Activated CD4-positive, CD25-positive, alpha-beta regulatory T cell treated with anti-CD3 and anti-CD28 coated beads, Interleukin-2, amount 50 U/mL, for 24 hours (primary cell): Measurements from ENCODE around the gene PPM1A.
A peak's percentile ranks its signal among the peaks of the same experiment; 100 is the strongest.

Experiments used
- ATAC-seq, 2 donors: fragments of 150-1000 bp; cut with Tn5 transposase; one replicate each; pipeline ENCODE4 v1.10.0; 2021; ENCODE audit warnings: mild to moderate bottlenecking in 1 of 2, moderate library complexity in 1 of 2

PPM1A gene

DNA sequence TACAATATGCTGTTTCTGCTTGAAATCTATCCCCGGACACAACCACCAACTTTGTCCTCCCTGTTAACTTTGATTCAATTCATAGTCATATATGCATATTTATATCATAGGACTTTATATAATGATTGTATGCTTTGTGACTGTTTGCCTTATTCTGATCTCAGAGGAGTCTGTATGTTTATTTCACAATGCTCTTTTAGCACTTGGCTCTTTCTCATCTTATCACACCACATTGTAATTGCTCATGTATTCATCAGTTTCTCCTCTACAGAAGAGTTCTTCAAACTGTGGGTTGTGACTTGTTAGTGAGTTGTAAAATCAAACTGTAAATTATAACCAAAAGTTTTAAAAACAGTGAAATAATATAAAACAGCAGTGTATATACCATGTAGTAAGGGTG, 21.7 kb upstream of the PPM1A start:
- ATAC-seq: no peak

DNA sequence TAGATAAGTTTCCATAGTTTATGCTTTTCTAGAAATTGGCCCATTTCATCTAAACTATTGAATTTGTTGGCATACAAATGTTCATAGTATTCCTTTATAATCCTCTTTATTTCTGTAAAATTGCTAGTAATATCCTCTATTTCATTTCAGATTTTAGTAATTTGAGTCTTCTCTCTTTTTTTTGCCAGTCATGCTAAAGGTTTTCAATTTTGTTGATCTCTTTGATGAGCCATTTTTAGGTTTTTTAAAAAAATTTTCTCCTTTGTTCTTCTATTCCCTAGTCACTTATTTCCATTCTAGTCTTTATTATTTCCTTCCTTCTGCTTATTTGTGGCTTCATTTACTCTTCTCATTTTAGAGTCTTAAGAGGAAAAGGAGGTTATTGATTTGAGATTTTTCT, 19.4 kb upstream of the PPM1A start:
- no peak for ATAC-seq

DNA sequence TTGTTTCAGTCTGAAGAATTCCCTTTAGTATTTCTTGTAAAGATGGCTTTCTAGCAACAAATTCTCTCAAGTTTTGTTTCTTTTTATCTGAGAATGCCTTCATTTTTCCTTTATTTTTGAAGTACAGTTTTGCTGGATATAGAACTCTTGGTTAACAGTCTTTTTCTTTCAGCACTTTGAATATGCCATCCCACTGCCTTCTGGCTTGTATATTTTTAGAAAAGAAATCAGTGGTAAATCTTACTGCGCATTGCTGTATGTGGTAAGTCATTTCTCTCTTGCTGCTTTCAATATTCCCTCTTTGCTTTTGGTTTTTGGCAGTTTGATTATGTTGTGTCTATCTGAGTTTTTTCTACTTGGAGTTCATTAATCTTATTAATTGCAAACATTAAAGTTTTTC, 16.8 kb upstream of the PPM1A start:
- no peak for ATAC-seq

DNA sequence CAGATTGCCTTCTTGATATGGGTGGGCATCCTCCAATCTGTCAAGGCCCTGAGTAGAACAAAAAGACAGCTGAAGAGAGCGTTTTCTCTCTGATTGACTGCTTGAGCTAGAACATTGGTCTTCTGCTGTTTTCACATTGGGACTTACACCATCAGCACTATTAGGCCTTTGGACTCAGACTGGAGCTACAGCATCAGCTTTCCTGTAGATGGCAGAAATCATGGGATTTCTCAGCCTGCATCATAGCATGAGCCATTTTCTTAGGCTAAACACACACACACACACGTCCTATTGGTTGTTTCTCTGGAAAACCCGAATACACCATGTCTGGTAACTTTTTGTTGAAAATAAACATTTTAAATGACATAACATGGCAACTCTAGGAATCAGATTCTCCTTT, 15.8 kb upstream of the PPM1A start:
- ATAC-seq: no peak

DNA sequence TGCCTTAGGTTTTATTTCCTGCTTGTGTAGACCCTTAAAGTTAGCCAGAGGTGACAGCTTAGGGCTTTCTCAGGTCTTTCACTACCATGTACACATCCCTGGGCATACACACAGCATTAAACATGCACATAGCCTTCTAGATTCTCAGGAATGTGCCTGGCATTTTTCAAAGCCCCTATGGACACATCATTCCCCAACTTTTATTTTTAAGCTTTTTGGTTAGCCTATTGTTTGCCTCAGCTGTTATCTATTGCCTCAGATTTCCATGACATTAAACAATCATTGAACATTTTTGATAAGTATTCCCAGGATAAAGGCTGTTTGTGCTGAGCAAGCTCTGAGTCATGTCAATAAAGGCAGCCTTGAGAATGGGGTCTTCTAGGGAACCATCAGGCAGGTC, 15.1 kb upstream of the PPM1A start:
- ATAC-seq: no peak

DNA sequence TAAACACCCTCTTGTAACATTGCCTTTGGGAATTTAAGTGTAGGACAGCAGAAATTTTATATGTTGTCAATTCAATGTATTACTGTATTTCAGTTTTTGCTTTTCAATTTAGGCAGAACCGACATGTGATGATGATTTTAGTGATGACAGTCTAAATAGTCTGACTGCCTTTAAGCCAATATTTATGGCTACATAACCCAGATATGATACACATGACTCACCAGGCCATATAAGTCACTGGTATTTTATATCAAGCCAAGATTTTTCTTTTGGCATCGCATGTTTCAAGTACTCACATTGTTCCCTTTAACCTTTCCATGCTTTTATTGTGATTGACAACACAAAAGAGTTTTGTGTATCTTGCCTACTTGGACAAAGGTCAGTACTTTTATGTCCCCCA, 13.6 kb upstream of the PPM1A start:
- ATAC-seq: no peak

DNA sequence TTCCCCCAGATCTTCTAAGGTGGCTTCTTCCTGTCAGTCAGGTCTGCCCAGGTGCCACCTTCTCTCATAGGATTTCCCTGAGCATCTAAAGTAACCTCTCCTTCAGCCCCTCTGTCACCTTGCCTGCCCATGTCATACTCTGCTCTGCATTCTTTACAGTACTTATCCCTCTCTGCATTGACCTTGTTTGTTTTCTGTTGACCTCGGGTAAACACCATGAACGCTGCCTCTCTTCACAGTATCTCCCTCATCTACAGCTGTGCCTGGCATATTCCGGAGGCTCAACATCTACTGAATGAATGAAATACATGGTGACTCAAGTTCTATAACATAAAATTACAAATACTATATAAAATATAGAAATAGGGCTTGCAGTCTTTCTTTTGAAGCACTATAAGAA, 10.1 kb upstream of the PPM1A start:
- no peak for ATAC-seq

DNA sequence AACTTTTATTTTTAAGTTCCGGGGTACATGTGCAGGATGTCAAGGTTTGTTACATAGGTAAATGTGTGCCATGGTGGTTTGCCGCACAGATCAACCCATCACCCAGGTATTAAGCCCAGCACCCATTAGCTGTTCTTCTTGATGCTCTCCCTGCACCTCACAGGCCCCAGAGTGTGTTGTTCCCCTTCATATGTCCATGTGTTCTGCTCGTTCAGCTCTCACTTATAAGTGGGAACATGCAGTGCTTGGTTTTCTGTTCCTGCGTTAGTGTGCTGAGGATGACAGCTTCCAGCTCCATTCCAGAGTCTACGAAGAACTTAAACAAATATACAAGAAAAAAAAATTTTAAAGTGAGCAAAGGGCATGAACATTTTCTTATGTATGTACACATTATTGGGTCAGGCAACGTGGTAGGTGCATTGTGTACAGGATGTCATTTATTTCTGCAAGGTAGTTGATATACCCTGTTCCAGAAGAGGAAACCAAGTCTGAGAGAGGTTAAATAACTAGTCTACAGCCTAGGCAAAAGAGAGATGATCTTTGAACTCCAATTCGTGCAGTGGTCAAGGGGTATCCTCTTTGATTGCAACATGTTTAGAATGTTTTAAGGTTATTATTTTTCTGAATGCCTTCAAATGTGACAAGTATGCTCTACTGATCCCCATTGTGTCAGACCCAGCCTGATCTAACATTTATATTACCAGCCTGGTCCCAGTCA, 8.7 kb upstream of the PPM1A start:
- no peak for ATAC-seq

DNA sequence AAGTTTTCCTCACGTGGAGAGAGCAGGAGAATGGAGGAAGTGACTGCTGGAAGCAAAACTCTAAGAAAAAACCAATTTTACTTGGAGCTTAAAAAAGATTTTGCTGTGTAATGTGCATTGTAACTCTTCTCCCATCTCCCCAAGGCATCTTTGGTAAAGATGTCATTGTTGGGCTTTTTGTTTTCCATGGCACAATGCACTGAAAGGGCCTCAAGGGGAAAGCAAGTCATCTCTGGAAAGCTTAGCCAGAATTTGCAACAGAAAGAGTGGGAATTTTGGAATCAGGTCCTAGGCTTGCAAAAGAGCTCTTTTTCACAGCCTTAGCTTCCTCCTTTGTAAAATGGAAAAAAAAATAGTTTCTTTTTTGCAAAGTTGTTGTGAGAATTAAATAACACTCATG, 7.9 kb upstream of the PPM1A start:
- ATAC-seq: no peak

DNA sequence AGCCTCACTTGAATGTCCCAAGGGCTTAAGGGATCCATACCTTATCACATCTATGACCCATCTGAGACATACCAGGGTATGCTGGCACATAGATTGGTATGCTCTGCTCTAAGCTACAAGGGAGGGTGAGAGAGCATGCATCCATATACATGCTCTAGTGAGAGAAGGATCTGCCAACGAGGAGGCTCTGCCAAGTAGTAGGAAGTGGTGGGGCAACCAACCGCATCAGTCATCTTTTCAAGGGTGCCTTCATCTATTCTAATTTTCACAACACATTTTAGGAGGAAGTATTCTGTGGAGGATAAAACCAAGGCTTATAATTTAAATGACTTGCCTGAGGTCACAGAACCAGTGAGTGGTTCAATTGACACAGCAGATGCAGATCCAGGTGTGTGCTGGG, 6.6 kb upstream of the PPM1A start:
- ATAC-seq: no peak

DNA sequence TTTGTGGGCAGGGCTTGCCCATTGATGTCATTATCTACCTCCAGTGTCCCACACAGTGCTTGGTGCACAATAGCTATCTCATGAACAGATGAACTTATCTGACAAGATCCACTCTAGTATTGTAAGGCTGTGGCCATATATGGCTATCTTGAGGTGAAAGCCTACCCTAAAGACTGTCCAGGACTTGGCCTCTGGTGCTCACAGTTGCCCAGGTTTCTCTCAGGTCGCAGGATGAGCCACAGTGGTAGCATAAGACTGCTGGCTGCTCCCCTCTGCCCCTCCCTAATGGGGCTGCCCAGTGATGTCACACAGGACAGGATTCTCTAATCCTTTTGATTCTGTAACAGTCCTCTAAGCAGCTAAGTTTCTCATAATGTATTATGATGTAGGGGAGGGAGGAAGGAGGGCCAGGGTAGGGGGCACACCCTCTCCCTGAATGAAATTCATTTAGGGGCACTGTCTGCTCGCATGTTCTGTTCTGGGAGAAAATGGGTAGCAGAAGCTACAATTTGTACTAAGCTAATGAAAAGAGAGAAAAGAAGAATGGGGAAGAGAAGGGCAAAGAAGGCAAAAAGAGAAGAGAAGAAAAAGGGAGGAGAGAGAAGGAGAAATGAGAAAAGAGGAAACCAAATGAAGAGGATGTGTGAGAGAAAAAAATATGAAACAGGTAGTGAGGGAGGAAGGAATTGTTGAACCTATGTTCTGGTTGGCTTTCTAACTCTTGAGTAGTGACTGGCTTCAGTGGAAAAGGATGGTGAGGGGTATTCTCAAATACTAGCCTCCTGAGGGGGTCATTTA, 3.4 kb upstream of the PPM1A start:
- no peak for ATAC-seq

DNA sequence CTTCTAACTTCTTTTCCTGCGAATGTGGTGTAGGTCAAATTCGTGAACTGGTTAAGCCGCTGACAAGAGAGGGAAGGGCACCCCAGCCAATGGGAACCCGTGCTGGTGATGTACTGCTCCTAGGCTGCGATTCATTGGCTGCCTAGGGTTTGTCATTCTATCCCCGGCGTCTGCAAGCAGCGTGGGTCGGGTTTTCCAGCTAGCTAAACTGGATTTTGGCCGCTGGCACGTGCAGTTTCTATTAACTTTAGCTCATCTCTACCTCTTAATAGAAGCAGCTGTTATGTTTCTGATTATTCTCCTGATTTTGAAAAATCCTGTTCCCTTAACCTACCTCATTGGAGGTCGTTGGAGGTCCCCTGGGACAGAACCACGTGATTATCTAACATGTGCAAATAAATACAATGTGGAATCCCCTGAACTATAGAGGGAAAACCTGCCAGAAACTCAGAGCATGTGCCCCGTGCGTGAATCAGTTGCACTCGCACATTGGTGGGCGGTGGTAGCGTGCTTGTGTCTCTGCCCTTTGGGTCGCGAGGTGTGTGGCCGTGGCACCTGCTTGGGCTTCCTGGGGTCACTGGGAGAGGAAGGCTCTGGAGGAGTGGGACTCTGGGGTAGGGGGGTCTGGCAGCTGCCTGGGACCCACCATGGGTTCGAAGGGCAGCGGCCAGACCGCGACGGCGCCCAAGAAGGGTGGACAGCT, 876 bp upstream of the PPM1A start:
- peak; percentile 78 for ATAC-seq

DNA sequence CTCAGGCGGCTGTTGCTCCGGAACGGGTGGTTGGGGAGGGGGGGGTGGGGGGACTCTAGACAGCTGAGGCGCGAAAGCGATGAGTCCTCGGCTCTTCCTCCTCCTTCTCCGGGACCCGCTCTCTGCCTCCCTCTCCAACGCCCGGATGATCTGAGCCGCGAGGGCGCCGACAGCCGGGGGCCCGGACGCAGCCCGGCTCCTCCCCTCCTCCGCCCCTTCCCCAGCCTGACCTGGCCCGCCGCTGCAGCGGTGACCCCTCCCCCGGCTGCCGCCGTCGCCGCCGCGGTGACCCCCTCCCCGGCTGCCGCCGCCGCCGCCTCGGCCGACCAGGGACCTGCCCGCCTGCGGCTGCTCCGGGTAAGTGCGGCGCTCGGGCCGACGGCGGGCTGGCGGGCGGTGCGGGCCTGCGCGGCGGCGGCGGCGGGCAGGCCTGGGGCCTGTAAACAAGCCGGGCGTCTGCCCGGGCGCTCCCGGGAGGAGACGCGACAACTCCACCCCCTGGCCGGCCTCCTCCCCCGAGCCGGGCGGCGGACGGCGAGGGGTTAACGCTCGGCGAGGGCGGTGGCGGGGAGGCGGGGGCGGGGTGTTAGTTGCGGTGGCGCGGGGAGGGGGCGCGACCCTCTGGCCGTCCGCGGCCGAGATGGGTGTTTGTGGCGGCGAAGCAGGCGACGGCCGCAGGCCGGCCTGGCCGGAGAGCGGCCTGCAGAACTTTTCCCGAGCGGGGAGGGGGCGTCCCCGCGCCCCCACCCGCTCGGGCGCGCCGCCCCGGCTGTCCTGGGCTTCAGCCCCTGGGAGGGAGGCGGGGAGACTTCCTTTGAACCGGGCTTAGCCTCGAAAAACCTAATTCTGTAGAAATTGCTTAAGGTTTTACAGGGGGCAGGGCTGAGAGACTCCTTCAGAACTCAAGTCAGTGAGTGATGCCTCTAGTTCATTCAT, 568 bp downstream of the PPM1A start:
- ATAC-seq: peak; percentile 28 to 29

DNA sequence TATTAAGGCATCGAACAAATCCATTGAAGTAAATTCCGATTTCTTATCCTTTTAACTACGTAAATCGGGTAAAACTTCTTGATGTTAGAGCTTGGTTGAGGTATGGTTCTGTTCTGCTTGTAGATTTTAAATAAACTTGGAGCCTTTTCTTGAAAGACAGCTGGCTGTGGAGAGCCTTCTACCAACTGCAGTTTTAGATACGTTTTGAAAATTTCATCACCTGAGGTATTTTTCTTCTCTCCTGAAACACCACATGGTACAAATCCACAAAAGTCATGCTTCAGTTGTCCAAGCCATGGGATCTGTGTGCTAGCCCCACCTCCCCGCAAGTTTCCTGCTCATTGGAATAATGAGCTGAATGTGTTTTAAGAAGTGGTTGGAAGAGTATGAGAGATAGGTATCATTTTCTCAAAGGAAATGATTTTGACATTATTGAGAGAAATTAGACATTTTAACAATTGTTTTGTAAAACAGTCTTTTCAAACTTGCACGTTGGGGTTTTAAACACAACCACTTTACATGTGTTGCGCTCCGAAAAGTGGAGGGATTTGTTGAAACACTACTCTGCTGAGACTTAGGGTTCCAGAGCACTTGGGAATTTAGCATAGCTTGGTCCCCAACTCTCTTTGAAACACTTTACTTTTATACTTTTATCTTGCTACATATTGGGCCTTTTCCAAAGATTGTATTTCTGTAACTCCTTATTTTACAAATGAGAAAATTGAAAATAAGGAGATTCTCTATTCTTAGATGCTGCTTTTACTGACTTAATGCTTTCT, 1.4 kb downstream of the PPM1A start:
- ATAC-seq: no peak

DNA sequence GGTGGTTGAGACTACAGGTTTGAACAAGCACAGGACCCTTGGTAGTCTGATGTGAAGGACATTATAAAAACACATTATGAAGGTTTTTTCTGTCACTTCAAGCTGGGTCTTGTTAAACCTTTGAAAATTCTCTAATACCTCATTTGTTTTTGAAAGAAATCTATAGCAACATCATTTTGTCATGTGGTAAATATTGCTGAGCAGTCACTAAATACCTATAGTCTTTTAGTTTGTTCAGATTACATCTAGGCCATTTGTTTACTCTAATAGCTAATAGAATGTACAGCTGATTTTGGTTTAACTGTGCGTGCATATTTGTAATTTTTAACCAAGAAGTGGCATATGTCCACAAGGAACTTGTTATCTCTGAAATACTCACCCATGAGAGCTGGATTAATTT, 2.9 kb downstream of the PPM1A start:
- ATAC-seq: no peak

DNA sequence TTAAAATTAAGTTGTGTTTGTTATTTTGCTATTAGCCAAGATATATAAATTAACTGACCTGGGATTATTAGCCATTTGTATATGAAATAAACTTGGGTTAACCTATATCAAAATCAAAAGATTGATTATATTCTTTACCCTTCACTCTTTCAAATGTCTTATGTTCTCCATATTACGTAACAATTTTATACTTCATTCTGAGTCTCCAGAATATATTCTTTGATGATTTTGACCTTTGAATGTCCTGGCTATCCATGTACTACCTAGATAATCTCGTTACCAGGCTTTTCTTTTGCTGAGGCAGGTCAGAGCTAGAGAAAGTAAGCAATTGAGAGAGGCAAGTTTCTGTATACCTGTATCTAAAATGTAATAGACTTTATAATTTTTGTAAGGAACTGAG, 3.6 kb downstream of the PPM1A start:
- ATAC-seq: no peak

DNA sequence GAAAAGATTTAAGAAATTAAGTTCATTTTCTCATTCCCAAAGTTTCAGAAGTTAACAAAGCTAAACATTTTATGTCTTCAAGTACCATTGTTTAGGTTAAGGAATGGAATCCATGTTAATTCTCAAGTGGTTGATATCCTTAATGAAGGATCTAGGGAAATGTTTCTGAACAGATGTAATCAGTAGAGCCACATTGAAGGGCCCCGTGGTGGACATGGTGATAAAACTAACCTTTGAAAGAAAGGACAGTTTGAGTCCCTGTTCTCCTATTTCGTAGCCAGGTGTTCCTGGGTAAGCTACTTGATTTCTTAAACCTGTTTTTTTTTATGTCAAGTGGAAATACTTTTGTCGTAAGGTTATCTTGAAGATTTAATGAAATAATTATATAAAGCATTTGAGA, 4.6 kb downstream of the PPM1A start:
- no peak for ATAC-seq

DNA sequence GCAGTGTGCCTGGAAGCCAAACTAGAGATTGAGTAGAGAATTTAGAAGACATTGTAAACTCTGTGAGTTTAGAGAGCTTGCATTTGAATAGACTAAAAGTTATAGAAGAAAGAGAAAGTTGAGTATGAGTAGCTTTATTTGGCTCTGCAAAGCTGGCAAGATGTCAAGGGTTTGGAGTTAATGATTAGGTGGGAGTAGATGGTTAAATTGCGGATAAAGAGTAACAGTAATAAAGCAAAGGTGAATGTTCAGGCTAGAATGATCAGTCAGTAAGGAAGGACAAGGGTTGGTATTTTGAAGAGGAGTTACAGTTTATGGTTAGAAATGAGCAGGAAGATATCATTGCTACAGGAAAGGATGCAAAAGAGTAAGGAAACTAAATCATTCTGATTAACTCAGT, 5.2 kb downstream of the PPM1A start:
- no peak for ATAC-seq

DNA sequence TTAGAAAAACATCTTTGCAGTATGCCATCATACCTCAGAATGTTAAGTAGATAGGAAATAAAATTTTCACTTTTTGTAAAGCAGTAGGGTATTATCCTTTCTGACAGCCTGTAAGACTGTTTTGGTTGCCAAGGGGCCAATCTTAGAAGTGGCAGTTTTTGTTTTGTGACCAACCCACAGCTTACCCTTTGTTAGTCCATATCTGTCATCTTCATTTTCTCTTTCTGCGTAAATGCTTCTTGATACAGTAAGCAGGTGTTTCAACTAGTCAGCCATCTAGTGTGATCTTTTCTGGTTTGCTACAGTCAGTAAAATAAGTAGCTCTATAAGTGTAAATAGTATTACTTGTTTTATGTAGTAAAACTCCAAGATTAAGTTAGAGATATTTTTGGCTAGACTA, 8.8 kb downstream of the PPM1A start:
- peak in 1 of 2 donors; percentile 41 for ATAC-seq

DNA sequence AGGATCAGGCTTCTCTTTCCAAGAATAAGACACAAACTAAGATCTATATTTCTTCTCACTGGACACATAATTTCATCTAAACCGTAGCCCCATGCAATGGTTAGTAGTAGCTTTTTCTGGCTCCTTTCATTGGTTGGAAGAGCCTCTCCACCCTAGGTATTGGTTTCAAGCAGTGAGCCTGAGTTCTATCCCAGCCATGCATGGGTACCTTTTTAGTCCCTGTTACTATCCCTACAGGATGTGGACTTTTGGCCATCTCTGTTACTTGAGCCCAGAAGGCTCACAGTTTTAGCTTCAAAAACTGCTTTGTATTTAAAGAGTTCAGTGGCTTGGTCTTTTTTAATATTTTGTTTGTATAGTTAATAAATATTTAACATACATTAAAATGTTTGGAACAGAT, 16.1 kb downstream of the PPM1A start:
- no peak for ATAC-seq

DNA sequence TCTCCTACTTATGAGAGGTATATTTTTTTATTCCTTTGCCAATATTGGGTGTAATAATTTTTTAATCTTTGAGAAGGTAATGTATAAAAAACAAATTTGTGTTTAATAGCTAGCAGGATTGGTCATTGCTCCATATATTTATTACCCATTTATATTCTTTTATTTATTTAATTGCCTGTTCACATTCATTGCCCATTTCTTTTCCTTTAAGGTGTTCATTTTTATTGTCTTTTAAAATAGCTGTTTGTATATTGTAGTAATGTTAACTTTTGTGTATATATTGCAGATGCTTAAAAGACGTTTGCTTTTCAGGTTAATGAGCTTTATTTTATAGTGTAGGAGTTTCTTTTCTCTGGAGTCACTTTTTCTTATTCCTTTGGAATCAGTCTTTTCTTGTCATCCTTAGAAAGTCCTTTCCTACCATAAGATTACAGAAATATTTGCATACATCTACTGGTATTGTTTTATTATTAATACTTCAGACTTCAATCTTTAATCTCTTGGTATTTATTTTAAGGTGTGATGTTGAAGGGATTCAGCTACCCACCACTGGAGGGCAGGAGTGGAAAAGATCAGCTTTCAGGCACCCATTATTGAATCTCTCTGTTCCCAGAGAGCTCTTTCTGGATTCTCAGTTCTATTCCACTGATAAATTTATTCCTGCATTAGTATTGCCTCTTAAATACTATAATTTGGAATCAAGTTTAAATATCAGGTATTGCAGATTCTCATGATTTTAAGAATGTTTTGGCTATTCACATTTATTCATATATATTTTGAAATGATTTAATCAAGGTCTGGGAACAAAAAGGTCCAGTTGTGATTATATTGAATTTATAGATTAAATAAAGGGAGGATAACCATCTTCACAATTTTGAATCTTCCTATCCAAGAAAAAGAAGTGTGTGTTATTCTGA, 17.3 kb downstream of the PPM1A start:
- ATAC-seq: no peak
